Uterus (tissue), 4 donors: Measurements from ENCODE around the gene MAPK7. TPM values are rescaled to one million over a fixed set of nuclear protein-coding genes. Genes with fewer than 3 reads are reported as not detected.

Experiments used
- DNase-seq, 2 donors: peaks; one replicate each; pipeline ENCODE4 v3.0.0-alpha.2; 2019 to 2020
- H3K27ac ChIP-seq, 2 donors: fragments of 200-600 bp; sonication (generic); 1 replicate in 1 of 2; 2 replicates in 1 of 2; pipeline ENCODE4 v1.5.1; 2016 to 2018
- H3K27me3 ChIP-seq, 2 donors: fragments of 200-600 bp; sonication (generic); one replicate each; pipeline ENCODE4 v1.5.1; 2018 to 2019; ENCODE audit warnings: control low read depth in 1 of 2
- H3K36me3 ChIP-seq, 2 donors: fragments of 200-600 bp; sonication (generic); one replicate each; pipeline ENCODE4 v1.5.1; 2019; ENCODE audit warnings: control low read depth in 1 of 2
- H3K4me1 ChIP-seq, 2 donors: fragments of 200-600 bp; sonication (generic); one replicate each; pipeline ENCODE4 v1.5.1; 2018 to 2019; ENCODE audit warnings: control low read depth in 1 of 2
- H3K4me3 ChIP-seq, 2 donors: fragments of 200-600 bp; sonication (generic); 1 replicate in 1 of 2; 2 replicates in 1 of 2; pipeline ENCODE4 v1.5.1; 2018 to 2019; ENCODE audit warnings: mild to moderate bottlenecking in 1 of 2
- H3K9me3 ChIP-seq, 2 donors: fragments of 200-600 bp; sonication (generic); one replicate each; pipeline ENCODE4 v1.5.1; 2019; ENCODE audit warnings: control low read depth in 1 of 2
- POLR2A ChIP-seq, 2 donors: fragments of 450-650 bp; IDR thresholded peaks; one replicate each; pipeline ENCODE4 v1.6.1; 2016; ENCODE audit warnings: antibody characterized with exemption in 2 of 2, mild to moderate bottlenecking in 1 of 2, moderate library complexity in 1 of 2
- intact Hi-C: fragments of 100-400 bp; cut with DNase I; formaldehyde crosslinking; loops from one replicate; pipeline ENCODE4 v1.15.1; 2023; ENCODE audit warnings: low total_unique reads
- total RNA-seq, 4 donors: library from RNA; depleted of rRNA in 3 of 4; stranded (reverse); fragments of >200 nt in 3 of 4; gene quantifications; one replicate each; pipeline versions ENCODE4 v1.1.0 to v1.2.4, GENCODE V29; 2014 to 2023
- TF ChIP-seq, protein P1 (sequence below), 4 experiments: fragments of 200-600 bp in 2 of 4; fragments of 450-650 bp in 2 of 4; sonication (generic) in 2 of 4; IDR thresholded peaks; one replicate each; pipeline ENCODE4 v1.5.1; 2016 to 2019; ENCODE audit warnings: antibody characterized with exemption in 4 of 4, mild to moderate bottlenecking in 2 of 4, moderate library complexity in 1 of 4
- donor health status: DM: yes; HTN: yes; CAD: no.

MAPK7 gene
- total RNA-seq, 4 donors from 2014 or later = 3.3 to 72.8 (median 18.3) TPM

DNA sequence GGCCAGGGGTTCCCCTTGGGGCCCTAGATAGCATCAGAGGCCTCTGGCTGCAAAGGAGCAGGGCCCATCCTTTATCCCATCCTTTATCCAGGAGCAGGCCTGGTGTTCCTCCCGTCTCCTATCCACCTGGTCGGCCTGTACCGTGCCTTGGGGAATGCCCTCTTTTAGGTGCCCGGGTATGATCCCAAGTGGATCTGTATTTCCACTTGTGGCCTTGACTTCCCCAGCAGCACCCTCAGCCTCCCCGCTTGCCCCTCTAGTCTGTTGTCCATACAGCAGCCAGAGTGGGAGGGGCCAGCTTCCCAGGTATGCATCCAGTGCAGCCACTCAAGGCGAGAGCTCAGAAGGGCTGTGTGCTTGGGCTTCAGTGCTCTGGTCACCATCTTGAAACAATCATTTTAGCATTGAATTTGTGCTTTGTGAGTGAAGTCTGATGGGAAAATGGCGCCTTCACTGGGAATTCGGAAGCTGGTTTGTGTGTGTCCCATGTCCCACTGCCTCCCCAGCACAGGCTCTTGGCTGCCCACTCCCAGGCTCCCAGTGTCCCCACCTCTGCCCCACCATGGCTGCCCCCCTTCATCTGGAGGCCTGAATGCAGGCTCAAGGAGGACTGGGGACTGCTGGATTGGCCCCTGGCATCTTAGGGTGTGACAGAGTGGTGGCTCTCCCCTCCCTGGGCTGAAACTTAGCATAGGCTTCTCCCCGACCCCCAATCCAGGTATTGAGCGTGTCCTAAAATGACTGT lies 29.5 kb downstream of the MAPK7 start:
- Histone ChIP-seq H3K27me3 (no peaks in the 10 kb centered on the region), H3K9me3 (no peaks in the 10 kb centered on the region), H3K4me3 (no peak overlapping the region), H3K36me3 (no peaks in the 10 kb centered on the region), H3K4me1 (peaks cover 0 to 2% of the 10 kb centered on the region in 2 donors), H3K27ac (no peak overlapping the region)
- no peak for TF ChIP-seq POLR2A (IDR thresholded peaks at IDR 0.05)
- TF ChIP-seq, protein P1, sequence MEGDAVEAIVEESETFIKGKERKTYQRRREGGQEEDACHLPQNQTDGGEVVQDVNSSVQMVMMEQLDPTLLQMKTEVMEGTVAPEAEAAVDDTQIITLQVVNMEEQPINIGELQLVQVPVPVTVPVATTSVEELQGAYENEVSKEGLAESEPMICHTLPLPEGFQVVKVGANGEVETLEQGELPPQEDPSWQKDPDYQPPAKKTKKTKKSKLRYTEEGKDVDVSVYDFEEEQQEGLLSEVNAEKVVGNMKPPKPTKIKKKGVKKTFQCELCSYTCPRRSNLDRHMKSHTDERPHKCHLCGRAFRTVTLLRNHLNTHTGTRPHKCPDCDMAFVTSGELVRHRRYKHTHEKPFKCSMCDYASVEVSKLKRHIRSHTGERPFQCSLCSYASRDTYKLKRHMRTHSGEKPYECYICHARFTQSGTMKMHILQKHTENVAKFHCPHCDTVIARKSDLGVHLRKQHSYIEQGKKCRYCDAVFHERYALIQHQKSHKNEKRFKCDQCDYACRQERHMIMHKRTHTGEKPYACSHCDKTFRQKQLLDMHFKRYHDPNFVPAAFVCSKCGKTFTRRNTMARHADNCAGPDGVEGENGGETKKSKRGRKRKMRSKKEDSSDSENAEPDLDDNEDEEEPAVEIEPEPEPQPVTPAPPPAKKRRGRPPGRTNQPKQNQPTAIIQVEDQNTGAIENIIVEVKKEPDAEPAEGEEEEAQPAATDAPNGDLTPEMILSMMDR (IDR thresholded peaks at IDR 0.05) = no peak
- intact Hi-C loops = no loop called here
- no peak for DNase-seq

DNA sequence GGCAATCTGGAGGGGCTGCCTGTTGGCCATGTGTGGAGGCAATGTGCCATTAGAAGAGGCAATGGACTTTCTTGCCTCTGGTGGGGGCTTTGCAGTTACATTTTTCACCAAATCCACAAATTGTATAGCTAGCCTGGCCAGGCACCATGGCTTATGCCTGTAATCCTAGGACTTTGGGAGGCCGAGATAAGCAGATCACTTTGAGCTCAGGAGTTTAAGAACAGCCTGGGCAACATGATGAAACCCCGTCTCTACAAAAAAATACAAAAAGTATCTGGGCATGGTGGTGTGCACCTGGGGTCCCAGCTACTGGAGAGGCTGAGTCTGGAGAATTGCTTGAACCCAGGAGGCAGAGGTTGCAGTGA lies 30.0 kb downstream of the MAPK7 start:
- no peak overlapping the region for H3K4me3 ChIP-seq
- TF ChIP-seq POLR2A (IDR thresholded peaks at IDR 0.05) = no peak
- TF ChIP-seq, protein P1 (IDR thresholded peaks at IDR 0.05) = no peak
- H3K27ac ChIP-seq = no peak overlapping the region
- intact Hi-C loops = no loop called here
- H3K27me3 ChIP-seq = no peaks in the 10 kb centered on the region
- H3K4me1 ChIP-seq = peaks cover 0 to 2% of the 10 kb centered on the region in 2 donors
- DNase-seq = no peak
- H3K9me3 ChIP-seq = no peaks in the 10 kb centered on the region
- no peaks in the 10 kb centered on the region for H3K36me3 ChIP-seq

DNA sequence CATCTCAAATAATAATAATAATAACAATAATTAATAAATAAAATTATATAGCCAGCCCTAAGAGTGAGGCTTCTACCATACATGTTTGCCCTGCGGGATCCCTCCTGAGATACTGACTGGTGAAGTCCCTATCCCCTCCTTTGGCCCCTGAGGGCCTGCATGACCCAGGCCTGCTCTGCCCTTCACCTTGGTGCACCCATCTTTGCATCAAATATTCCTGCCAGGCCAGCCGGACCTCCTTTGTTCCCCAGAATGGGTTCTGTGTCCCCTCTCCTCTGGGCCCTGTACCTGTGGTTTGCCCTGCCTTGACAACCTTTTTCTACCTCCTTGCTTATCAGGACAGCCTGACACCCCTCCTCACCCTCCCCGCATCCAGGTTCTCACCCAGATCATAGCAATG lies 30.8 kb downstream of the MAPK7 start:
- Histone ChIP-seq H3K4me3 (no peak overlapping the region), H3K9me3 (no peaks in the 10 kb centered on the region), H3K36me3 (no peaks in the 10 kb centered on the region), H3K4me1 (peaks cover 0 to 2% of the 10 kb centered on the region in 2 donors), H3K27ac (no peak overlapping the region), H3K27me3 (no peaks in the 10 kb centered on the region)
- intact Hi-C loops = no loop called here
- no peak for TF ChIP-seq POLR2A (IDR thresholded peaks at IDR 0.05)
- DNase-seq = no peak

DNA sequence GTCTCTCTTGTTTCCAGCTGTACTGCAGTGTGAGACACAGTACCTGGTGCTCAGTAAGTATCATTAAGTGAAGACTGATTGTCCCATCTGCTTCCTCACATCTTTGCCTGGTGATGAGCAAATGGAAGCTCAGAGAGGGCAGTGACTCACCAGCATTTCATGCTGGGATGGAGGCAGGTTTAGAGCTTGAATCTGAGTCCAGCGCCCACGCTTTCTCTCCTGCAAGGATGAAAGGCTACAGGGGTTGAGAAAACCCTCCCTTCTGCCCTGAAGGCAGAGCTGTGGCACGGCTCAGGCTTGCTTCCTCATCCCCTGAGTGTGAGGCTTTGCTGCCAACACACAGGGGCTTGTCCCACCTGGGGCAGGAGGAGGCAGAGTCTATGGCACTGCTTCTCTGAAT lies 31.2 kb downstream of the MAPK7 start:
- H3K4me3 ChIP-seq = no peak overlapping the region
- TF ChIP-seq, protein P1 (IDR thresholded peaks at IDR 0.05) = no peak
- no peak for TF ChIP-seq POLR2A (IDR thresholded peaks at IDR 0.05)
- no peaks in the 10 kb centered on the region for H3K36me3 ChIP-seq
- peaks cover 0 to 2% of the 10 kb centered on the region in 2 donors for H3K4me1 ChIP-seq
- no peak overlapping the region for H3K27ac ChIP-seq
- no peaks in the 10 kb centered on the region for H3K27me3 ChIP-seq
- intact Hi-C loops = no loop called here
- no peak for DNase-seq
- no peaks in the 10 kb centered on the region for H3K9me3 ChIP-seq

DNA sequence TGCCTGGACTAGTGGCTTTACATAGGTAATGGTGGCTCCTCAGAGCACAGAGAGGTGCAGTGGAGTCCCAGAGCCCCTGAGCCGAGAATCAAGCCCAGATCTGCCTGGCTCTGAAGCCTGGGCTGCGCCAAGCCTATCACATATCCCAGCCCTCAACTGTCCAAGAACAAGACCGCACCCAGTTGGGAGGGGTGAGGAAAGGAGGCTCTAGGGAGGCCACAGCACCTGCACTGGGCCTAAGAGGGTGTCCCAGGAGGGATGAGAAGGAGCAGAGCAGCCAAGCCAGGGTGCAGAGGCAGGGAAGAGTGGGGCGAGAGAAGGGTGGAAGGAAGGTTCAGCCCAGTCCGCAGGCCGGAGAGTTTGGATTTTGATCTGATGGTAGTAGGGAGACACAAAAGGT lies 31.8 kb downstream of the MAPK7 start:
- Histone ChIP-seq H3K27me3 (no peaks in the 10 kb centered on the region), H3K4me3 (no peak overlapping the region), H3K36me3 (no peaks in the 10 kb centered on the region), H3K27ac (no peak overlapping the region), H3K9me3 (no peaks in the 10 kb centered on the region), H3K4me1 (peaks cover 0 to 2% of the 10 kb centered on the region in 2 donors)
- no peak for TF ChIP-seq POLR2A (IDR thresholded peaks at IDR 0.05)
- TF ChIP-seq, protein P1 (IDR thresholded peaks at IDR 0.05) = no peak
- DNase-seq = no peak
- intact Hi-C loops = no loop called here
